GM12878 (cell line): ENCODE results near the gene COL3A1. TPM values are rescaled to one million over a fixed set of nuclear protein-coding genes. Genes with fewer than 3 reads are reported as not detected.

Experiments
- ATAC-seq: fragments of 200-7000 bp; cut with Tn5 transposase; 3 replicates; pipeline ENCODE4 v1.9.1; 2020; ENCODE audit warnings: mild to moderate bottlenecking, moderate library complexity
- BruUV-seq: library from RNA; stranded (reverse); fragments of 400-500 nt; replicated peaks from 2 replicates; lab custom pipeline; 2021; lab: Mats Ljungman, UMichigan
- CTCF ChIA-PET: fragments of 300-600 bp; sonication (Branson Sonifier 250); formaldehyde crosslinking; extraction: SDS; loops from one replicate; lab custom pipeline; 2021; ENCODE audit warnings: inconsistent platforms; lab: Yijun Ruan, JAX
- POLR2A ChIA-PET: fragments of 350-600 bp; formaldehyde crosslinking; extraction: SDS; loops from one replicate; lab custom pipeline; 2021; ENCODE audit warnings: inconsistent platforms; lab: Charles Lee
- RAD21 ChIA-PET: fragments of 300-600 bp; sonication (Branson Sonifier 250); formaldehyde crosslinking; loops from one replicate; lab custom pipeline; 2023; ENCODE audit warnings: antibody characterized with exemption; ENCODE audit not compliant: unreplicated experiment; lab: Charles Lee
- SMC1A ChIA-PET: fragments of 300-600 bp; sonication (Branson Sonifier 250); formaldehyde crosslinking; loops from one replicate; lab custom pipeline; 2023; ENCODE audit not compliant: unreplicated experiment, uncharacterized antibody; lab: Charles Lee
- DNase-seq: peaks from one replicate; pipeline ENCODE4 v3.0.0-alpha.2; 2011; ENCODE audit warnings: low read depth, low spot score
- FAIRE-seq: peaks from 3 replicates; lab custom pipeline; 2011; peaks lifted over from hg19 to GRCh38; lab: Jason Lieb, UNC
- H2AFZ ChIP-seq: 2 replicates; pipeline ENCODE4 v1.6.0; 2011; ENCODE audit warnings: low read depth, low read length, control low read depth; ENCODE audit not compliant: control insufficient read depth
- H3K27ac ChIP-seq: 2 replicates; pipeline ENCODE4 v1.5.1; 2011; ENCODE audit warnings: control low read depth; ENCODE audit not compliant: control insufficient read depth, insufficient read depth
- H3K27me3 ChIP-seq, 2 experiments: replicated peaks in 1 of 2; 2 replicates each; pipeline versions ENCODE4 v1.6.0 to v1.6.1; 2011; ENCODE audit warnings: low read length in 1 of 2; ENCODE audit not compliant: control insufficient read depth in 2 of 2, insufficient read depth in 2 of 2
- H3K36me3 ChIP-seq, 2 experiments: 2 replicates each; pipeline ENCODE4 v1.5.1; 2011; ENCODE audit warnings: low read length in 1 of 2; ENCODE audit not compliant: control insufficient read depth in 2 of 2, insufficient read depth in 2 of 2
- H3K4me1 ChIP-seq: 2 replicates; pipeline ENCODE4 v1.6.1; 2011; ENCODE audit warnings: mild to moderate bottlenecking, low read length, moderate library complexity, mixed read lengths; ENCODE audit not compliant: control insufficient read depth, insufficient read depth
- H3K4me2 ChIP-seq: 2 replicates; pipeline ENCODE4 v1.6.0; 2011; ENCODE audit warnings: control low read depth; ENCODE audit not compliant: control insufficient read depth, insufficient read depth
- H3K4me3 ChIP-seq: fragments of 200-600 bp; sonication (generic); 2 replicates; pipeline ENCODE4 v1.5.1; 2016
- H3K79me2 ChIP-seq: 2 replicates; pipeline ENCODE4 v1.6.0; 2011; ENCODE audit warnings: low read length; ENCODE audit not compliant: control insufficient read depth, insufficient read depth
- H3K9ac ChIP-seq: 2 replicates; pipeline ENCODE4 v1.8.0; 2011; ENCODE audit warnings: low read length, control low read depth, mixed read lengths; ENCODE audit not compliant: control insufficient read depth, insufficient read depth
- H3K9me3 ChIP-seq: replicated peaks from 3 replicates; pipeline ENCODE4 v1.5.1; 2011; ENCODE audit warnings: mild to moderate bottlenecking, low read length; ENCODE audit not compliant: control insufficient read depth, insufficient read depth
- H4K20me1 ChIP-seq: 2 replicates; pipeline ENCODE4 v1.6.0; 2011; ENCODE audit not compliant: control insufficient read depth, insufficient read depth
- BHLHE40 ChIP-seq, 2 experiments: fragments of 450-650 bp in 1 of 2; IDR thresholded peaks; 2 replicates each; pipeline ENCODE4 v1.6.1; 2011 to 2017; ENCODE audit warnings: low read depth in 2 of 2, borderline replicate concordance in 1 of 2, improper control_type of control experiment in 1 of 2, low read length in 1 of 2, mild to moderate bottlenecking in 1 of 2
- CBFB ChIP-seq: IDR thresholded peaks from 2 replicates; pipeline ENCODE4 v1.6.1; 2016; ENCODE audit warnings: antibody characterized with exemption, low read depth
- CREB1 ChIP-seq: IDR thresholded peaks from 2 replicates; pipeline ENCODE4 v1.6.1; 2012; ENCODE audit warnings: low read depth, mild to moderate bottlenecking, inconsistent platforms
- EED ChIP-seq: sonication (generic); IDR thresholded peaks from 2 replicates; pipeline ENCODE4 v1.6.1; 2016; ENCODE audit warnings: antibody characterized with exemption, low read depth
- IRF3 ChIP-seq: fragments of 450-650 bp; IDR thresholded peaks from 2 replicates; pipeline ENCODE4 v1.6.1; 2014; ENCODE audit warnings: mild to moderate bottlenecking
- IRF4 ChIP-seq: IDR thresholded peaks from 2 replicates; pipeline ENCODE4 v1.6.1; 2011; ENCODE audit warnings: low read depth, low read length
- RB1 ChIP-seq: fragments of 450-650 bp; formaldehyde crosslinking; IDR thresholded peaks from 2 replicates; pipeline ENCODE4 v1.6.1; 2017; ENCODE audit warnings: mild to moderate bottlenecking, borderline replicate concordance
- RBBP5 ChIP-seq: fragments of 200-600 bp; sonication (generic); conservative IDR thresholded peaks from 2 replicates; pipeline ENCODE4 v1.6.1; 2016
- SIN3A ChIP-seq: IDR thresholded peaks from 2 replicates; pipeline ENCODE4 v1.6.1; 2012; ENCODE audit warnings: low read depth, low read length, improper control_type of control experiment
- SREBF2 ChIP-seq: IDR thresholded peaks from 2 replicates; pipeline ENCODE4 v1.6.1; 2012; ENCODE audit warnings: mild to moderate bottlenecking, low read length
- STAT3 ChIP-seq: IDR thresholded peaks from 2 replicates; pipeline ENCODE4 v1.6.1; 2011; ENCODE audit warnings: low read depth, low read length, improper control_type of control experiment
- SUZ12 ChIP-seq: fragments of 200-600 bp; sonication (generic); IDR thresholded peaks from one replicate; pipeline ENCODE4 v1.6.1; 2018; ENCODE audit warnings: antibody characterized with exemption, mild to moderate bottlenecking; ENCODE audit not compliant: unreplicated experiment
- TCF12 ChIP-seq: IDR thresholded peaks from 2 replicates; pipeline ENCODE4 v1.6.1; 2011; ENCODE audit warnings: low read depth, mild to moderate bottlenecking, low read length
- ZNF622 ChIP-seq: fragments of 450-650 bp; IDR thresholded peaks from 2 replicates; pipeline ENCODE4 v1.6.1; 2017; ENCODE audit warnings: mild to moderate bottlenecking, inconsistent platforms
- WGBS: methylation state at CpG from one replicate; pipeline ENCODE4 v1.1.6; 2016; ENCODE audit warnings: low lambda C conversion rate; ENCODE audit not compliant: insufficient replicate concordance, insufficient coverage; ENCODE audit errors: missing lambda C conversion rate; 5-methylcytosine and 5-hydroxymethylcytosine counted together
- in situ Hi-C: fragments of 300-500 bp; cut with MboI; formaldehyde crosslinking; loops from 9 replicates; pipeline ENCODE4 v1.14.3; 2018; ENCODE audit warnings: mixed read lengths
- intact Hi-C: fragments of 100-400 bp; cut with micrococcal nuclease; formaldehyde crosslinking; loops from one replicate; pipeline ENCODE4 v1.14.2; 2022; ENCODE audit not compliant: unreplicated experiment
- polyA plus RNA-seq, 11 experiments: library from polyadenylated mRNA; depleted of rRNA in 4 of 11; unstranded in 6 of 11; stranded (reverse) in 5 of 11; fragments of >200 nt; fragmentation: Nextera tagmentation in 4 of 11; fragmentation: Illumina TruSeq in 1 of 11; extraction: Ambion mirVana in 4 of 11; extraction: Trizol in 1 of 11; gene quantifications; 1 replicate in 1 of 11; 2 replicates in 10 of 11; pipeline versions ENCODE4 v1.2.1 to v1.2.3, GENCODE V29; 2011 to 2016; ENCODE audit warnings: inconsistent platforms in 2 of 11, missing spikeins in 2 of 11, low read depth in 1 of 11
- total RNA-seq, 4 experiments: library from RNA; depleted of rRNA in 3 of 4; stranded (reverse); fragments of >200 nt in 3 of 4; fragmentation: Illumina TruSeq in 1 of 4; extraction: Trizol in 1 of 4; gene quantifications; 2 replicates each; pipeline versions ENCODE4 v1.2.1 to v1.2.3, GENCODE V29; 2013 to 2021
- TF ChIP-seq, protein P1 (sequence below): fragments of 450-650 bp; IDR thresholded peaks from 2 replicates; pipeline ENCODE4 v1.6.1; 2016; ENCODE audit warnings: mild to moderate bottlenecking, moderate library complexity, borderline replicate concordance
- TF ChIP-seq, protein P2 (sequence below): IDR thresholded peaks from 2 replicates; pipeline ENCODE4 v1.6.1; 2012; ENCODE audit warnings: low read depth, low read length, improper control_type of control experiment
- TF ChIP-seq, protein P3 (sequence below): IDR thresholded peaks from 2 replicates; pipeline ENCODE4 v1.6.1; 2012; ENCODE audit warnings: low read length, inconsistent platforms

Gene COL3A1
- total and polyA plus RNA-seq, 10 of the 15 experiments (the other 5 are each of a cell fraction or from before 2014, with no cell fraction given): 0.04 to 0.67 (median 0.10) TPM; not detected in 2

GRCh38 chr2:188956290-188956689 lies 17.9 kb upstream of the COL3A1 start:
- Histone ChIP-seq H3K4me2 (no peak overlapping the region), H3K27ac (no peak overlapping the region), H3K36me3 (no peaks in the 10 kb centered on the region), H2AFZ (no peak overlapping the region), H3K9me3 (no peaks in the 10 kb centered on the region), H3K4me1 (no peaks in the 10 kb centered on the region), H4K20me1 (no peaks in the 10 kb centered on the region), H3K4me3 (no peak overlapping the region), H3K79me2 (no peaks in the 10 kb centered on the region), H3K27me3 (no peaks in the 10 kb centered on the region), H3K9ac (no peak overlapping the region)
- RAD21 ChIA-PET: no interaction called here
- ATAC-seq (no peak), FAIRE-seq (no peak), DNase-seq (no peak)
- BruUV-seq: no TSS peak
- CTCF ChIA-PET: no interaction called here
- in situ Hi-C loops (no loop called here), intact Hi-C loops (no loop called here)
- SMC1A ChIA-PET: no interaction called here
- WGBS: 0% methylated on average over 2 of the region's 2 CpGs
- POLR2A ChIA-PET: no interaction called here
- TF ChIP-seq, protein P1, sequence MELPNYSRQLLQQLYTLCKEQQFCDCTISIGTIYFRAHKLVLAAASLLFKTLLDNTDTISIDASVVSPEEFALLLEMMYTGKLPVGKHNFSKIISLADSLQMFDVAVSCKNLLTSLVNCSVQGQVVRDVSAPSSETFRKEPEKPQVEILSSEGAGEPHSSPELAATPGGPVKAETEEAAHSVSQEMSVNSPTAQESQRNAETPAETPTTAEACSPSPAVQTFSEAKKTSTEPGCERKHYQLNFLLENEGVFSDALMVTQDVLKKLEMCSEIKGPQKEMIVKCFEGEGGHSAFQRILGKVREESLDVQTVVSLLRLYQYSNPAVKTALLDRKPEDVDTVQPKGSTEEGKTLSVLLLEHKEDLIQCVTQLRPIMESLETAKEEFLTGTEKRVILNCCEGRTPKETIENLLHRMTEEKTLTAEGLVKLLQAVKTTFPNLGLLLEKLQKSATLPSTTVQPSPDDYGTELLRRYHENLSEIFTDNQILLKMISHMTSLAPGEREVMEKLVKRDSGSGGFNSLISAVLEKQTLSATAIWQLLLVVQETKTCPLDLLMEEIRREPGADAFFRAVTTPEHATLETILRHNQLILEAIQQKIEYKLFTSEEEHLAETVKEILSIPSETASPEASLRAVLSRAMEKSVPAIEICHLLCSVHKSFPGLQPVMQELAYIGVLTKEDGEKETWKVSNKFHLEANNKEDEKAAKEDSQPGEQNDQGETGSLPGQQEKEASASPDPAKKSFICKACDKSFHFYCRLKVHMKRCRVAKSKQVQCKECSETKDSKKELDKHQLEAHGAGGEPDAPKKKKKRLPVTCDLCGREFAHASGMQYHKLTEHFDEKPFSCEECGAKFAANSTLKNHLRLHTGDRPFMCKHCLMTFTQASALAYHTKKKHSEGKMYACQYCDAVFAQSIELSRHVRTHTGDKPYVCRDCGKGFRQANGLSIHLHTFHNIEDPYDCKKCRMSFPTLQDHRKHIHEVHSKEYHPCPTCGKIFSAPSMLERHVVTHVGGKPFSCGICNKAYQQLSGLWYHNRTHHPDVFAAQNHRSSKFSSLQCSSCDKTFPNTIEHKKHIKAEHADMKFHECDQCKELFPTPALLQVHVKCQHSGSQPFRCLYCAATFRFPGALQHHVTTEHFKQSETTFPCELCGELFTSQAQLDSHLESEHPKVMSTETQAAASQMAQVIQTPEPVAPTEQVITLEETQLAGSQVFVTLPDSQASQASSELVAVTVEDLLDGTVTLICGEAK: no peak
- TF ChIP-seq CBFB (no peak), STAT3 (no peak), TCF12 (no peak), EED (no peak), RBBP5 (no peak), SUZ12 (no peak), BHLHE40 (IDR thresholded peaks at IDR 0.05; ENCODE audit: borderline replicate concordance in 1 of 2, low read depth in 2 of 2, low read length in 1 of 2) (no peak), ZNF622 (no peak), SIN3A (no peak), SREBF2 (no peak), RB1 (no peak), IRF4 (no peak), IRF3 (no peak), CREB1 (no peak)
- TF ChIP-seq, protein P2, sequence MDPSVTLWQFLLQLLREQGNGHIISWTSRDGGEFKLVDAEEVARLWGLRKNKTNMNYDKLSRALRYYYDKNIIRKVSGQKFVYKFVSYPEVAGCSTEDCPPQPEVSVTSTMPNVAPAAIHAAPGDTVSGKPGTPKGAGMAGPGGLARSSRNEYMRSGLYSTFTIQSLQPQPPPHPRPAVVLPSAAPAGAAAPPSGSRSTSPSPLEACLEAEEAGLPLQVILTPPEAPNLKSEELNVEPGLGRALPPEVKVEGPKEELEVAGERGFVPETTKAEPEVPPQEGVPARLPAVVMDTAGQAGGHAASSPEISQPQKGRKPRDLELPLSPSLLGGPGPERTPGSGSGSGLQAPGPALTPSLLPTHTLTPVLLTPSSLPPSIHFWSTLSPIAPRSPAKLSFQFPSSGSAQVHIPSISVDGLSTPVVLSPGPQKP: no peak
- TF ChIP-seq, protein P3, sequence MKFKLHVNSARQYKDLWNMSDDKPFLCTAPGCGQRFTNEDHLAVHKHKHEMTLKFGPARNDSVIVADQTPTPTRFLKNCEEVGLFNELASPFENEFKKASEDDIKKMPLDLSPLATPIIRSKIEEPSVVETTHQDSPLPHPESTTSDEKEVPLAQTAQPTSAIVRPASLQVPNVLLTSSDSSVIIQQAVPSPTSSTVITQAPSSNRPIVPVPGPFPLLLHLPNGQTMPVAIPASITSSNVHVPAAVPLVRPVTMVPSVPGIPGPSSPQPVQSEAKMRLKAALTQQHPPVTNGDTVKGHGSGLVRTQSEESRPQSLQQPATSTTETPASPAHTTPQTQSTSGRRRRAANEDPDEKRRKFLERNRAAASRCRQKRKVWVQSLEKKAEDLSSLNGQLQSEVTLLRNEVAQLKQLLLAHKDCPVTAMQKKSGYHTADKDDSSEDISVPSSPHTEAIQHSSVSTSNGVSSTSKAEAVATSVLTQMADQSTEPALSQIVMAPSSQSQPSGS: no peak
